SK-MEL-5 (cell line): ENCODE data around the gene EXOC1. TPM values are rescaled to one million over a fixed set of nuclear protein-coding genes. Genes with fewer than 3 reads are reported as not detected.
"Not testable (repeated sequence)": the region's sequence is repeated elsewhere in the genome, so short reads cannot be mapped to it uniquely, and the experiment has no call there.

ENCODE experiments used
- DNase-seq: peaks from one replicate; pipeline ENCODE4 v3.0.0-alpha.2; 2016; ENCODE audit warnings: low read depth, low spot score
- in situ Hi-C: cut with HindIII; loops from 2 replicates; pipeline ENCODE4 v1.10.0; 2016; ENCODE audit warnings: low sequenced_read_pairs, high pct_unique_total_duplicates, low pct_unique_long_range_greater_than_20kb
- small RNA-seq, 2 experiments: library from RNA; depleted of rRNA; stranded (forward); fragments of <200 nt; gene quantifications; one replicate each; pipeline ENCODE3, GENCODE V24; 2014
- total RNA-seq: library from RNA; depleted of rRNA; stranded (reverse); fragments of >200 nt; shearing (Covaris generic); gene quantifications from 2 replicates; pipeline ENCODE4 v1.2.3, GENCODE V29; 2014; rRNA removed

The EXOC1 gene
- total RNA-seq, 1 experiment from 2014 or later, result 43.5 TPM

DNA sequence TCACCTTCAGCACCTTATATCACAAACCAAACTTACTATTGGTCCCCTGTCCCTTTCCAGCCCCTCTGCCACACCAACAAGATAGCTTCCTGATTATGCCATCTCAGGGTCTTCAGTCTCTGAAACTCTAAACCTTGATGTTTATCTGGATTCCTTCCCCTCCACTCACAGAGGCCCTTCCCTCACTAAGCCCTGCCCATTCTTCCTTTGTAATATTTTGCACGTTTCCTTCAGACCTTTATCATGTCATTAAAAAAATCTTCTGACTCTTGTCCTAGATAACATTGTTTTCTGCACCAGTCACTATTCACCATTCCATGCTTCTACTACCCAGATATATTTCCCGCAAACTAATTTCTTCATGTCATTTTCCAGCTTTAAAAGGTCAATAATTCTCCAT is 77.6 kb downstream of the EXOC1 start:
- in situ Hi-C loops, result no loop called here
- DNase-seq, result no peak

DNA sequence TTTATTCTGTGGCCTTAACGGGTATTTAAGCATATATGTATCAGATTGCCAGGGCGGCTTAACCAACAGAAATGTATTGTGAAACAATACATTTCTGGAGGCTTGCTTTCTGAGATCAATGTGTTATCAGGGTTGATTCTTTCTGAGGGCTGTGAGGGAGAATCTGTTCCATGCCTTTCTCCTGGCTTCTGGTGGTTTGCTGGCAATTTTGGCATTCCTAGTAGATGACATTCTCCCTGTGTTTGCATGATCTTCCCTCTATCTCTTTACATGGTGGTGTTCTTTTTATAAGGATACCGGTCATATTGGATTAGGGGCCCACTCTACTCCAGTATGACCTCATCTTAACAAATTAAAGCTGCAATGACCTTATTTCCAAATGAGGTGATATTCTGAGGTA is 78.4 kb downstream of the EXOC1 start:
- no peak for DNase-seq
- in situ Hi-C loops, result no loop called here

GRCh38 chr4:55932511-55932910 is 79.1 kb downstream of the EXOC1 start:
- in situ Hi-C loops, result no loop called here
- DNase-seq, result no peak

DNA sequence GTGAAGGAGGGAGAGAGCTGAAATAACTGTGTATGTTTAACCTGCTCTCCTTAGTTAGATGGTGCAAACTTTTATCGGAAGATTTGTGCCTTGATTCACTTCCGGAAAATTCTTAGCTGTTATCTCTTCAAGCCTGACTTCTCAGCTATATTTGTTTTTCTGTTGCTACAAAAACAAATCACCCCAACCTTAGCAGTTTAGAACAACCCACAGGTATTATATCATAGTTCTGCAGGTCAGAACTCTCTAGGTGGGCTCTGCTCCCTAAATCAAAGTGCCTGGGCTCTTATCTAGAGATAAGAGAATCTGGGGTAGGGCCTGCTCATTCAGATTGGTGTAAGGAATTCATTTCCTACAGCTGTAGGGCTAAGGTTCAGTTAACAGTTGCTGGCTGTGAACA is 80.2 kb downstream of the EXOC1 start:
- no peak for DNase-seq
- in situ Hi-C loops, result no loop called here

DNA sequence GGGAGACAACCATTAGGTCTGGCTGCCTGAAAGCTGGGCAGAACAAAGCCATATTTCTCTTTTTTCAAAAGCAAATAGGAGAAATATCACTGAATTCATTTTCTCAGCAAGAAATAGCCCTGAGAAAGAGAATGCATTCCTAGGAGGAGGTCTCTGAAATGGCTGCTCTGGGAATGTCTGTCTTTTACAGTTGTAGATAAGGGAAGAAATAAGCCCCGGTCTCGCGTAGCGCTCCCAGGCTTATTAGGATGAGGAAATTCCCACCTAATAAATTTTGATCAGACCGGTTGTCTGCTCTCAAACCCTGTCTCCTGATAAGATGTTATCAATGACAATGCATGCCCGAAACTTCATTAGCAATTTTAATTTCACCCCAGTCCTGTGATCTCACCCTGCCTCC is 82.5 kb downstream of the EXOC1 start:
- DNase-seq, in situ Hi-C loops: not testable (repeated sequence)

- in situ Hi-C loops, result no loop called here
- DNase-seq, result no peak
Observed at GRCh38 chr4:55938481-55938880, 85.0 kb downstream of the EXOC1 start.

DNA sequence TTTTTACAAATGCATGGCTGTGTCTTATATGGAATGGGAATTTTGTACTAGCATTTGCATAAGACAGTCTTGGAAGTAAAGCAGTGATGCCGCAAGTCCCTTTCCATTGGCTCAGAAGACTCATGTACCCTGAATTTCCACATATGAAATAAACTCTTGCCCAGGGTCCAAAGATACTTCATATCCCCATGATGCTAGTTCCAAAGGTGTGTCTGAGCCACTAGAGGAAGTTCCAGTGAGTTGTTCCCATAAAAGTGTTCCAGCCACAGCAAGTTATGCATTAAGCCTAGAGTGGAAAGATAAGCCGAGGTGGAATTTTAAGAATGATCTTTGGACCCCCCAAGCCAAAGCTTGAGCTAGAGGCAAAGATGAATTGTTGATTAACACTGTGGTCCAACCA is 86.0 kb downstream of the EXOC1 start:
- in situ Hi-C loops, result no loop called here
- no peak for DNase-seq

DNA sequence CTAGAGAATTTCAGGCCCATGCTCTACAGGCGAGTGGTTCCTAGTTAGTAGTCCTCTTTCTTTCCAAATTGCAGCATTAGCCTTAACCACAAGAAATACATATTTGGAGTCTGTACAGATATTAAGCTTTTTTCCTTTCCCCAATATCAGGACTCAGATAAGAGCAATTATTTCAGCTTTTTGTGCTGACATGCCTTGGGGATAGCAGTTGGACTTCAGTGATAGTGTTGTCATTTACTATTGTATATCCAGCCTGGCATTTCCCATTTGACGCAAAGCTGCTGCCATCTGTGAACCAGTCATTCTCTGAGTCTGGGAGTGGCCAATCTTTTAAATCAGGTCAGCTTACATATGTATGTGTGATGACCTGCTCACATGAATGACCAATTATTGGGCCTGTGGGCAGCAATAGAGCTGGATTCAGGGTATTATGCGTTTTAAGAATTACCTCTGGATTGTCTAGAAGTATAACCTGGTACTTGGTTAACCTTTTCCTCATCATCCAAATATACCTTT is 88.5 kb downstream of the EXOC1 start:
- in situ Hi-C loops, result no loop called here
- no peak for DNase-seq

- in situ Hi-C loops, result no loop called here
- DNase-seq, result no peak
Observed at GRCh38 chr4:55947254-55947882, 93.9 kb downstream of the EXOC1 start.

- DNase-seq, result peak; percentile 74
- in situ Hi-C loops, result no loop called here
Observed at GRCh38 chr4:55947912-55948725, 94.7 kb downstream of the EXOC1 start.

DNA sequence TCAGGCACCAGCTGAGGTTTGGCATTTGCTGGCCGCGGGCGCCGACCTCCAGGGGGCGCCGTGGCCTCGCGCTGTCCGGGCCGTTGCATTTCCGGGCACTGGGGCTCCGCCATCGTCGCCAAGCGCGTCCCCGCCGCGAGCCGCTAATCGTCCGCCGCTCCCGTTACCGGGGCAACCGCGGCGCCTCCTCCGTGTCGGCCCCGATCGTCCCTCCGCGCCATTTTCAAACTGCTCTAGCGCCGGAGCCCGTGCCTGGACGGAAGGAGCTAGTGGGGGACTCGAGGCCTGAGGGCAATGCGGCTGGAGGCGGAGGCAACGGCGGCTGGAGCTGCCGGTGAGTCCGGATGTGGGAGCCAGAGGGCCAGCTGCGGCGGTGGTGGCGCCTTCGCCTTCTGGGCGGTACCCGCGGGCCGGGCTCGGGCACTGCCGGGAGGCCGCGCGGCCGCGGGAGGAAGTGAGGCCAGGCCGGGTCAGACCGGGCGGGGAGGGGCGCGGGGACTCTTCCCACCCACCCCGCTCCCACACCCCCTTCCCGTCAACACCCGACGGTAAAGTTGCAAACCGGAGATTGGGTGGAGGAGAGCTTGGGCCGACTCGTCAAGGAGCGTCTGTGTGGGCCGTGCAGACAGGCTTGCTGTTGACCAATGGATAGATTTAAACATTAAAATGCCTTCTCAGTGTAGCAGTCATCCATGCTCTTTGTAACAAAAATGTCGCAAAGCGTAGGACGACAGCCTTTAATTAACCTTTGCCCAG is 95.5 kb downstream of the EXOC1 start, which contains the start of gene CEP135:
CEP135 (plus strand) TSS at position 220 of the 756 bp plus-strand sequence. CDS start 3,186 bp downstream, outside the sequence.
- peak; percentile 91 for DNase-seq
- in situ Hi-C loops, result no loop called here

GRCh38 chr4:55949482-55949802 is 96.0 kb downstream of the EXOC1 start:
- no peak for DNase-seq
- in situ Hi-C loops, result no loop called here

DNA sequence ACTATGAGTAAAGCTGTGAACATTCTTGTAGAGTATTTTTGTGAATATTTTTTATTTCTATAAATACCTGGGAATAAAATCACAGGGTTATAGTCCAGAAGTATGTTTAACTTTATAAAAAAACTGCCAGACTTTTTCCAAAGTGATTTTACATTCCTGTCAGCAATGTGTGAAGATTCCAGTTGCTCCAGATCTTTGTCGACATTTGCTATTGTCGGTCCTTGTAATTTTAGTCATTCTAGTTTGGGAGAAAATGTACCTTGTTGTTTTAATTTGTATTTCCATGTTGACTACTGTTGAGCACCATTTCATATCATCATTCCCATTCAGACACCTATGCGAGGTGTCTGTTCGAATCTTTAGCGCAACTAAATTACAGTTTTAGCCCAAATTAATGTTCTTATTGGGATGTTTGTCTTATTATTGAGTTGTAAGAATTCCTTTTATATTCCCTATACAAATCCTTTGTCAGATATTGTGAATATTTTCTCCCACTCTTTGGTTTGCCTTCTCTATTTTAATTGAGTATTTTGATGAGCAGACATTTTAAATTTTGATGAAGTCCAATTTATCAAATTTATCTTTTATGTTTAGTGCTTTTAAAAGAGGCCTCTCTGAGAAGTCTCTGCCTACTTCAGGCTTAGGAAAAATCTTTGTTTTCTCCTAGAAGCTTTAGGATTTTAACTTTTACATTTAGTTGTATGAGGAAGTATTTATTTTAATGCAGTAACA is 97.9 kb downstream of the EXOC1 start:
- in situ Hi-C loops, result no loop called here

More for the DNA sequence above, 97.9 kb downstream of the EXOC1 start:
- no peak for DNase-seq

Small RNAs within 50 kb of the gene (small RNA-seq; reads per million reads assigned to genes)
- 0 reads per million in 2 experiments for gene RNU6-652P

Other genes starting within 250 kb of the EXOC1 start
- gene NMU, start 217.3 kb upstream of the EXOC1 start, total RNA-seq, result not detected in 2 replicates
- not detected in 2 replicates for gene EXOC1L, start 33.9 kb upstream of the EXOC1 start, total RNA-seq
- gene CEP135, start 95.3 kb downstream of the EXOC1 start, total RNA-seq, result 4.5 and 4.8 TPM in 2 replicates